Skeletal muscle tissue (tissue), 4 donors: ENCODE measurements around the gene PRSS8. TPM values are rescaled to one million over a fixed set of nuclear protein-coding genes. Genes with fewer than 3 reads are reported as not detected.
A peak's percentile ranks its signal among the peaks of the same experiment; 100 is the strongest.

Experiments
- H3K27ac ChIP-seq: one replicate; pipeline ENCODE4 v1.7.0; 2013; ENCODE audit warnings: mild to moderate bottlenecking, low read depth, low read length, inconsistent platforms
- H3K27me3 ChIP-seq, 3 donors: one replicate each; pipeline ENCODE4 v1.7.0; 2013; ENCODE audit warnings: low read length in 3 of 3; ENCODE audit not compliant: control insufficient read depth in 3 of 3, insufficient read depth in 3 of 3
- H3K36me3 ChIP-seq, 3 donors: one replicate each; pipeline ENCODE4 v1.7.0; 2013; ENCODE audit warnings: low read length in 3 of 3; ENCODE audit not compliant: control insufficient read depth in 3 of 3, insufficient read depth in 3 of 3
- H3K4me1 ChIP-seq, 3 donors: one replicate each; pipeline ENCODE4 v1.7.0; 2013; ENCODE audit warnings: low read length in 3 of 3, mild to moderate bottlenecking in 3 of 3; ENCODE audit not compliant: control insufficient read depth in 3 of 3, insufficient read depth in 3 of 3
- H3K4me3 ChIP-seq, 3 donors: one replicate each; pipeline ENCODE4 v1.7.0; 2013; ENCODE audit warnings: low read length in 3 of 3
- H3K9ac ChIP-seq, 3 donors: one replicate each; pipeline ENCODE4 v1.7.0; 2013; ENCODE audit warnings: low read length in 3 of 3, mild to moderate bottlenecking in 3 of 3, moderate library complexity in 2 of 3, low read depth in 1 of 3
- H3K9me3 ChIP-seq, 3 donors: one replicate each; pipeline ENCODE4 v1.7.0; 2013; ENCODE audit warnings: low read length in 3 of 3; ENCODE audit not compliant: control insufficient read depth in 3 of 3
- total RNA-seq: library from RNA; depleted of rRNA; stranded (reverse); fragments of >200 nt; gene quantifications from one replicate; pipeline ENCODE4 v1.2.3, GENCODE V29; 2014
- donor health status: Osteomylitis.

PRSS8 gene
- not detected for total RNA-seq

DNA sequence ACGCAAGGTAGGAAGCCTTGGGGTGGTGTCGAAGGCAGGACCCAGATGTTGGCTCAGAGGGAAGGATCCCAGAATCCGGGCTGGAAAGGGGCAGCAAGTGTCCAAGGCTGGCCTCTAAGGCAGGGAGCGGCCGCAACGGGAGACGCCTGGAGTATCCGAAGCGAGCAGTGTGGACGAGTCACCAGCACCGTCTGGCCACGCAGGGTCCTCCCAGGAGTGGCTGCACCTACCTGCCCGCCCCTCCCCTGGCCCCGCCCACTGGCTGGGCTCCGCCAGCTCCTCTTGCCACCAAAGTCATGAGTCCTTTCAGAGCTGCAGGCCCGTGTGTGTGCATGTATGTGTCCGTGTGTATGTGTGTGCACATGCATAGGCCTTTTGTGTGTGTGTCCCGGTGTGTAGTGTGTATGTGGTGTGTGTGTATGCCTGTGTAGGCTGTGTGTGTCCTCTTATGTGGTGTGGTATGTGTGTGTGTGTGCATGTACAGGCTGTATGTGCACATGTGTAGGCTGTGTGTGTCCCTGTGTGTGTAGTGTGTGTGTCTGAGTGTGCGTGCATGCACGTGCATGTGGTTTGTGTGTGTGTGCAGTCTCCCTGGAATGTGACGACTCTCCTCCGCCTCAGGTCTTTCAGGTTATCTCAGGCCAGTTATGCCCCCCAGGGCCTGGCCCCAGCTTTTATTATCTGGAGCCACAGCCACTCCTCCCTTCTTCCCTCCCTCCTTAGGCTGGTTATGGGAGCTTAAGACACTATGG, at the start of gene PRSS8:
Gene PRSS8 (minus strand): TSS at position 193 of the 752 bp plus-strand sequence. CDS start 229 bp downstream, outside the sequence.
- no peaks in the 10 kb centered on the region for H3K27me3 ChIP-seq
- H3K4me1 ChIP-seq = peaks cover 13 to 23% (median 14%) of the 10 kb centered on the region in 3 donors
- peaks cover 7 to 19% (median 19%) of the 10 kb centered on the region in 3 donors for H3K36me3 ChIP-seq
- peak within 1 kb of the TSS in 1 of 3 donors; percentile 8 for H3K9ac ChIP-seq
- H3K9me3 ChIP-seq = no peaks in the 10 kb centered on the region
- H3K4me3 ChIP-seq = no peak within 1 kb of the TSS
- H3K27ac ChIP-seq = no peak within 1 kb of the TSS

DNA sequence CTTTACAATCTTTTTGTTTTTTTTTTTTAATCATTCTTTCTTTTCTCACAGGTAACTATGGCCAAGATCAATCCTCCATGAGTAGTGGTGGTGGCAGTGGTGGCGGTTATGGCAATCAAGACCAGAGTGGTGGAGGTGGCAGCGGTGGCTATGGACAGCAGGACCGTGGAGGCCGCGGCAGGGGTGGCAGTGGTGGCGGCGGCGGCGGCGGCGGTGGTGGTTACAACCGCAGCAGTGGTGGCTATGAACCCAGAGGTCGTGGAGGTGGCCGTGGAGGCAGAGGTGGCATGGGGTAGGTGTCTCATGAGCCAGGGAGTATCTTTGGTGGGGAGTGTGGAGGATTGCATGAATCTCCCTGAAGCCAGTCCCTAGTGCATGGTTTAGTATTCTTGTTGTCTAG, 49.4 kb upstream of the PRSS8 start:
- Histone ChIP-seq H3K27ac (no peak overlapping the region), H3K9ac (no peak overlapping the region), H3K27me3 (no peaks in the 10 kb centered on the region), H3K9me3 (no peaks in the 10 kb centered on the region), H3K4me3 (no peak overlapping the region), H3K4me1 (peaks cover 32 to 42% (median 32%) of the 10 kb centered on the region in 3 donors), H3K36me3 (peaks cover 59 to 72% (median 72%) of the 10 kb centered on the region in 3 donors)

DNA sequence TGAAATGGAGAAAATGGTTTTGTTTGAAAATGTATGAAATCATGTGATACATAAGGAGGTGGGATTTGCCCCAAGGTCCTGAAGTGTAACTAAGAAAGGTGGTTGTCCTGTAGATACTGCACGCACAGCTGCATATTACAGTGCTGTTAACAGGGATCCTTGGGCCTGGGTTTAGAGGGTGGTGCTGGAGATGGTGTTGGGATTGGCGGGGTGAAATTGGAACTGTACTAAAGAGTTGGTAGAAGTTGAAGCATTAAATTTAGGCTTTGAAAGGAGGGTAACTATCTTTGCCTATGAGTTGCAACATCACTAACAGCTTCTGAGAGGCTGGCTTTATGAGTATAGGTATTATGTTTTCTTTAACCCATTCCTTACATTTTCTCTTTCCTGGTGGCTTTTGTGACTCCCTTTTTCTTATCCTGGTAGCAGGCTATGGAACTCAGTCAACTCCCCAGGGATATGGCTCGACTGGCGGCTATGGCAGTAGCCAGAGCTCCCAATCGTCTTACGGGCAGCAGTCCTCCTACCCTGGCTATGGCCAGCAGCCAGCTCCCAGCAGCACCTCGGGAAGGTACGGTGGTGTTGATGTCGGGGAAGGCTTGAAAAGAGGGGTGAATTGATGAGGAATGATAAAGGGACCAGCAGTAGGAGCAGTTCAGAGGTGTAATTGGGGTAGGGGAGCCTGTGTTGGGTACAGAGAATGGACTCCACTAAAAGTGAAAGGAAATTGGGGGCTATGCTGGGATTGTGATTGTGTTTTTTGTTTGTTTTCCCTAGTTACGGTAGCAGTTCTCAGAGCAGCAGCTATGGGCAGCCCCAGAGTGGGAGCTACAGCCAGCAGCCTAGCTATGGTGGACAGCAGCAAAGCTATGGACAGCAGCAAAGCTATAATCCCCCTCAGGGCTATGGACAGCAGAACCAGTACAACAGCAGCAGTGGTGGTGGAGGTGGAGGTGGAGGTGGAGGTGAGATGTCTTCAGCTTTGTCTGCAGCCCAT, 48.2 kb upstream of the PRSS8 start:
- peak overlapping the region in 1 of 3 donors; percentile 30 for H3K9ac ChIP-seq
- H3K4me1 ChIP-seq = peaks cover 39 to 49% (median 39%) of the 10 kb centered on the region in 3 donors
- no peaks in the 10 kb centered on the region for H3K27me3 ChIP-seq
- no peak overlapping the region for H3K27ac ChIP-seq
- H3K4me3 ChIP-seq = no peak overlapping the region
- H3K9me3 ChIP-seq = no peaks in the 10 kb centered on the region
- peaks cover 52 to 61% (median 60%) of the 10 kb centered on the region in 3 donors for H3K36me3 ChIP-seq

DNA sequence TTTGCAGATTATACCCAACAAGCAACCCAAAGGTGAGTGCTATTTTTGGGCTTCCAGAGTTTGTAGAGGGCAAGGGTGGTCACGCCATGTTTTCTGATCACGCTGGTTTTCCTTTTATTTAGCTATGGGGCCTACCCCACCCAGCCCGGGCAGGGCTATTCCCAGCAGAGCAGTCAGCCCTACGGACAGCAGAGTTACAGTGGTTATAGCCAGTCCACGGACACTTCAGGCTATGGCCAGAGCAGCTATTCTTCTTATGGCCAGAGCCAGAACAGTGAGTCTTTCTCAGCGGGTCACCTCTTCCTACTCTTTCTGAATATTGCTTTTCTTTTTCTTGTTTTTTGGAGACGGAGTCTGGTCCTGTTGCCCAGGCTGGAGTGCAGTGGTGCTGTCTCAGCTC, 46.9 kb upstream of the PRSS8 start:
- Histone ChIP-seq H3K27ac (no peak overlapping the region), H3K4me3 (peak overlapping the region; percentile 40 to 96 (median 53))

DNA sequence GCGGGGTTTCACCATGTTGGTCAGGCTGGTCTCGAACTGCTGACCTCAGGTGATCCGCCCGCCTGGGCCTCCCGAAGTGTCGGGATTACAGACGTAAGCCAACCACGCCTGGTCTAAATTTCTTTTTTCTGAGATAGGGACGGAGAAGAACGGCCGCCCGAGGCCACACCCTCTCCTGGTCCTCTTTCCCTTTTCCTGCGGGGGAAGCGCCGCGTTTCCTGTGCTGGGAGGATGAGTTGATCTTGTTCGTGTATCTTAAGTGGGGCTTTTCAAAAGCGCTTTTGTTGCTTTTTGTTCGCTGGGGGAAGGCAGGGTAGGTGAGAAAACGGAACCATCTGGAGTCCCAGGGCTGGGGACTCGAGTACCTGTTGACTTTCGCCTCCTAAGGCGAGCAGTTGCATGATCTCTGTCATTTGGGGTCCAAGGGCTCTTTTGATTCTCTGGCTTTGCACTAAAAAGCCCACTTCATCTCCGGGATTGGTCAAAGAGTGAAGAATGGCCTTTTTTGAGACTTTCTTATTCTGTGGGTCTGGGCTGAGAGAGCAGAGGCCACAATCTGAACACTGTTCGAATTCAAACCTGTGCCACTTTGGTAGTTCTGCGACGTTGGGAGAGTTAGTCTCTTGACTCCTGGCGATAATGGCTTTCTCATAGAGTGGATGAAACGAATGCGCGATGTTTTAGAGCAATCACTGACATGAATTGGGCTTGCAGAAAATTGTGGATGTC, 45.7 kb upstream of the PRSS8 start:
- Histone ChIP-seq H3K27ac (peak overlapping the region; percentile 98), H3K4me3 (peak overlapping the region; percentile 83 to 96 (median 96)), H3K4me1 (peaks cover 39 to 40% (median 39%) of the 10 kb centered on the region in 3 donors), H3K9me3 (no peaks in the 10 kb centered on the region), H3K36me3 (peaks cover 31 to 37% (median 35%) of the 10 kb centered on the region in 3 donors), H3K9ac (peak overlapping the region; percentile 96 to 99 (median 98)), H3K27me3 (no peaks in the 10 kb centered on the region)

More for the DNA sequence above, 46.9 kb upstream of the PRSS8 start:
- Histone ChIP-seq H3K27me3 (no peaks in the 10 kb centered on the region), H3K9me3 (no peaks in the 10 kb centered on the region), H3K36me3 (peaks cover 42 to 48% (median 47%) of the 10 kb centered on the region in 3 donors), H3K4me1 (peaks cover 39 to 49% (median 39%) of the 10 kb centered on the region in 3 donors), H3K9ac (peak overlapping the region in 2 of 3 donors; percentile 19 to 66)

DNA sequence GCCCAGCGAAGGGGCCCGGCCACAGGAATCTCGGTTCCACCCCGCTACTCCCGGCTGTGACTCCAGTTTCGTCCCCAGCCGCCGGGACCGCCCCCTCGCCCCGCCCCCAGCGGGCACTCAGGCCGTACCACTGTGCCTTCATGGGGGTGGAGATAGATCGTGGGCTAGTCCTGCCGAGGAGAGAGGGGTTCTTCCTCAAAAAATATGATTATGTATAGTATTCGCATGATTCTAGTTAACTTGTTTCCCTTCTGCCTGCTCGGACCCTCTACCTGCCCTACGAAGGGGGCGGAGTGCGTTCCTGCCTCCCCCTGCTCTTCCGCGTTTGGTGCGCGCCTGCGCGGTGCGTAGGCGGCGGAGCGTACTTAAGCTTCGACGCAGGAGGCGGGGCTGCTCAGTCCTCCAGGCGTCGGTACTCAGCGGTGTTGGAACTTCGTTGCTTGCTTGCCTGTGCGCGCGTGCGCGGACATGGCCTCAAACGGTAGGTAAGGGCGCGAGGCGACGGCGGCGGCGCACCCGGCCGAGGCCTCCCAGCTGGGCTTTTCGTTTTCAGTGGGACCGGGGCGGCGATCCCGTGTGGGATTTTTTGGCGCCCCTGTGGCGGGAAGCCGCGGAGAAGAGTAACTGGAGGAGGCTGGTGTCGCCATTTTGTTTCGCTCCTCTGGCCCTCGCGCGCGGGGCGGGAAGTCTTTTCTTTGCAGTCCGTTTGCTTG, 44.4 kb upstream of the PRSS8 start, which contains the start of gene FUS:
Gene FUS (plus strand): TSS at position 393 of the 713 bp plus-strand sequence. CDS start 76 bp downstream, at position 469.
- H3K27me3 ChIP-seq = no peaks in the 10 kb centered on the region
- peaks cover 19 to 23% (median 22%) of the 10 kb centered on the region in 3 donors for H3K36me3 ChIP-seq
- H3K9ac ChIP-seq = peak within 1 kb of the TSS; percentile 96 to 99 (median 98)
- H3K4me3 ChIP-seq = peak within 1 kb of the TSS; percentile 83 to 96 (median 96)
- H3K4me1 ChIP-seq = peaks cover 39 to 40% (median 39%) of the 10 kb centered on the region in 3 donors
- H3K27ac ChIP-seq = peak within 1 kb of the TSS; percentile 98
- H3K9me3 ChIP-seq = no peaks in the 10 kb centered on the region

DNA sequence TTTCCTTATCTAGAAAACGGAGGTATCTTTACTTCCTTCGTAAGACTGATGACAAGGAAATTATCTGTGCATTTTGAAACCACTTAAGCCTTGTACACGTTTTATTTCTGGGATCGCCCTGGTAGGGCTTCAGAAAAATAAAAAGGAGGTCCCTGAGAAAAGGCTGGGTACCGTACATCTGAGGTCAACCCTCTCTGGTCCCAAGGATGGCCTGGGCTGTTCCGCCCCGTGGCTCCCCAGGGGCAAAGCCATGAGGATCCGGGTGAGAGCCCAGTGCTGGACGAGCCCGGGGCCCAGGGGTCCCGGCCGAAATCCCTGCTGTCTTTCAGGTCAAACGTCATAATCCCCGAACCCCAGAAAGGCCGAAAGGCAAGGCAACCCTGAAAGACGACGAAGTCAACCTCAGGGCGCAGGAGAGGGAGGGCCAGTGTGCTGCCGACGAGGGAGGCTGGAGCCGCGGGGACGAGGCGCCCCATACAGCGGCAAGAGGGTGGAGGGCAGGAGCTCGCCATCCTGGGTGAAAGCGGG, 43.8 kb upstream of the PRSS8 start:
- peak overlapping the region; percentile 98 for H3K27ac ChIP-seq
- H3K4me3 ChIP-seq = peak overlapping the region; percentile 83 to 96 (median 96)
- no peaks in the 10 kb centered on the region for H3K27me3 ChIP-seq
- peaks cover 39 to 40% (median 39%) of the 10 kb centered on the region in 3 donors for H3K4me1 ChIP-seq
- peak overlapping the region; percentile 96 to 99 (median 98) for H3K9ac ChIP-seq
- H3K36me3 ChIP-seq = peaks cover 14 to 20% (median 18%) of the 10 kb centered on the region in 3 donors
- no peaks in the 10 kb centered on the region for H3K9me3 ChIP-seq

DNA sequence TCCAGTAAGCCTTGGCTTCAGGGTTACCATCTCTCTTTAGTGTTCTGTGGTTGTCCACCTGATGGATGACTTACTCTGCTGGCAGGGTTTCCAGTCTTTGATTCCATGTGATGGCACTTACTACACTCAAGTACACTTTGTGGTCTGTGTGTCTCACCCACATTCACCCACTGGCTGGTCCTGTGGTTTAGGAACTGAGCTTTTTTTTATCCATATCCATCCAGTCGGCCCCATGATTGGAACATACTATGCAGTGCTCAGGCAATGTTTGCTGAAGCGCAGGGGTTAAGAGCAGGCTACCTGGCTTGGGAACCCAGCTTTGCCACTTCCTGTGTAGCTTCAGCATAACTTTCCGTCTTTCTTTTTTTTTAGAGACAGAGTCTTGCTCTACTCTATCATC, 41.6 kb upstream of the PRSS8 start:
- Histone ChIP-seq H3K27ac (no peak overlapping the region), H3K9me3 (no peaks in the 10 kb centered on the region), H3K4me1 (peaks cover 19 to 20% (median 19%) of the 10 kb centered on the region in 3 donors), H3K9ac (no peak overlapping the region), H3K36me3 (no peaks in the 10 kb centered on the region), H3K27me3 (no peaks in the 10 kb centered on the region), H3K4me3 (no peak overlapping the region)
